Putamen (tissue), 1 donor: ENCODE results near the gene SPTLC1.
"Not testable (repeated sequence)": the region's sequence is repeated elsewhere in the genome, so short reads cannot be mapped to it uniquely, and the experiment has no call there.

Experiments
- DNase-seq: peaks from one replicate; pipeline ENCODE4 v3.0.0-alpha.2; 2016; ENCODE audit warnings: low spot score

Gene SPTLC1

DNA sequence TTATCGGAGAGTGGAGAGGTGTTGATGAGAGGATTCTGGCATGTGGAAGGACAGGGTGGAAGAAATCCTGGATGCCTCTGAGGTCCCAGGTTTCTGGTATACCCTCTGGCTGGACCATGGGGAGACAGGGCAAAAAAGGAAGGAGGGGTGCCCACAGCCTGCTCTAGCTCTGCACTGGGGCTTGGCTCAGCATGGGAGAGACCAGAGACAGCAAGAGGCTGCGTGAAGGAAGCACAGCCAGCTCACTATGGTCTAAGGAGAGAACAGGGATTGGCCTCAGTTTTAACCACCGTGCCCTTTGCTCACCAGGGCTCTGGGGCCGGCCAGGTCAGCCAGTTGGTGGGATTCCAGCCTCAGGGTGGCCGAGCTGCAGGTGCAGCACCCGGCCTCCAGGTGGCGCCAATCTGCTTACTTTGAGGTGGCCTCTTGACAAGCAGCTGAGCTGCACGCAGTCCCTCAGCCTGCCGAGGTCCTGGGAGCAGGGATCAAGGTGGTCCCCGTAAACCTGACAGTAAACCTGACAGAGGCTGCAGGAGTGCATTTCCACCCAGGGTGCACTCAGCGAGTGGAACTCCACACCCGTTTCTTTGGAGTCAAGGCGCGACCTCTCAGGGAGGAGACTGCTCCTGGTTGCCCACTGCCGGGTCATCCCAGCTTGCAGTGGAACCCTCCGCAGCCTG is 25.0 kb upstream of the SPTLC1 start:
- DNase-seq = no peak

DNA sequence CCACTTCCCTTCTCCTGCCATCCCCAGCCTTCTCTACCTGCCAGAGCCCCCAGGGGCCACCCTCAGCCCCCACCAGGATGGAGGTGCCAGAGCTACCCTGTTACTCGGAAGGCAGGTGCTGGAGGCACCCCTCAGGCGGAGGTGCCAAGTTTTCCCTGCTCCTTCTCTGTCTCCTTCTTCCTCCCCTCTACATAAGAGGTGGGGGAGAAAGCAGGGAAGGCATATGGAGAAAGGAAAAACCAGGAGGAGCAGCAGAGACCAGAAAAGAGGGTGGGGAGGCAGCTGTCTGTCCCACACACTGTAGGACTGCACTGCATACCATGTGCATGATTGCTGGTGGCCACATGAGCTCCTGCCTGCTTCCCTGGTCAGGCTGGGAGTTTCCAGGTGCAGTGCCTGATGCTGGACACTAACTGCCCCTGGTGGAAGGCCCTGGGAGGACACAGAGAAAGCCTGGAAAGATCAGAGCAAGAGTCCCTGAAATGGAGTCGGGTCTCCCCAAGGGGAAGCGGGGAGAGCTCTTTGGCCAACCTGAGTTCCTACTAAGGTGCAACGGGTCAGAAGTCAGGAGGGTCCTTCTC is 23.8 kb upstream of the SPTLC1 start:
- not testable (repeated sequence) for DNase-seq

GRCh38 chr9:92138157-92138959 is 23.1 kb upstream of the SPTLC1 start:
- peak; percentile 16 for DNase-seq

GRCh38 chr9:92136184-92136858 is 21.1 kb upstream of the SPTLC1 start:
- no peak for DNase-seq

DNA sequence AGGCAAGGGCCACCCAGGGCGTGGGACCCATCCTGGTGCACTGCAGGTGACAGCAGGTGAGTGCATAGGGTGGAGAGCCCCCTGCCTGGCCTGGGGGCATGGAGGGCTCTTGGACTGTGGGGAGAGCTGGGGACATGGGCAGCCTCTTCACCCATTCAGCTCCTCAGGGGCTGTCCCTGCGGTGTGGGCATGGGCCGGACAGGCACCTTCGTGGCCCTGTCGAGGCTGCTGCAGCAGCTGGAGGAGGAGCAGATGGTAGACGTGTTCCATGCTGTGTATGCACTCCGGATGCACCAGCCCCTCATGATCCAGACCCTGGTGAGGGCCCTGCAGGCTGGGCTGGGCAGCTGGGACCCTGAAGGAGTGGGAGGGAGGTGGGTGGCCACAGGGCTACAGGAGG is 20.4 kb upstream of the SPTLC1 start:
- no peak for DNase-seq

DNA sequence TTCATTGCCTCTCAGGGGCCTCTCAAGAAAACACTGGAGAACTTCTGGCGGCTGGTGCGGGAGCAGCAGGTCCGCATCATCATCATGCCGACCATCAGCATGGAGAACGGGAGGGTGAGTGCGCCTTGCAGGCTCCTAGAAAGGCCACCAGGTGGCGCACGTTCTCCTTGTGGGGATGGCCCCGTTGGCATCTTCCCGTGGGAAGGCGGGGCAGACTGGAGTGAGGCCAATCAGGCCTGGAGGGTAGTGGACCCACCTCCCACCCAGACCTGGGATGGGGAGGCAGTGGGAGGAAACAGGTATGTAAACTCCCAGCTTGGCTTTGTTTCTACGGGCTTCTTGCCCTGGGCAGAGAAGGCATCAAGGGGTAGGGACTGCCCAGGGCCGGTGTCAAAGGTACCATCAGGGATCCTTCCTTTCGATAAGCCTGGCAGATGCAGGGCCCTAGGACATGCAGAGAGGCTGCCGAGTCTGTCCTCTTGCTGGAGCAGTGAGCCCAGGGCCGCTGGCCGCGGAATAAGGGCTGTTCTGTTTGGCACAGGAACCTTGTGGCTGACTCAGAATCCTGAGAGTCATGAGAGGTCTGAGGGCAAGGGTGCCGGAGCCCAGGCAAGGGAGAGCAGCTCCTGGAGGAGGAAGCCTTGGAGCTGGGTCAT is 18.9 kb upstream of the SPTLC1 start:
- peak; percentile 66 for DNase-seq

GRCh38 chr9:92132913-92133312 is 17.7 kb upstream of the SPTLC1 start:
- DNase-seq = not testable (repeated sequence)

DNA sequence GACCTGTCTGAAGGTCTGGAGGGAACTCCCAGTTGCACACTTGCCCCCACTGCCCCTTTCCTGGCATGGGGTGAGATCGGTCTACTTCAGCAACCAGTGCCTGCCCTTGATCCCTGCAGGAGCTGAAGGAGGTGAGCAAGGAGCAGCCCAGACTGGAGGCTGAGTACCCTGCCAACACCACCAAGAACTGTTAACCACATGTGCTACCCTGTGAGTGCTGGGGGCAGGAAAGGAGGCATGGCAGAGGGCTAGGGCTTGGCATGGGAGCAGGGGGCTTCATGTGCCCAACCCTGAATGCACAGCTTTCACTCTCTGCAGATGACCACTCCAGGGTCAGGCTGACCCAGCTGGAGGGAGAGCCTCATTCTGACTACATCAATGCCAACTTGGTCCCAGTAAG is 17.3 kb upstream of the SPTLC1 start:
- DNase-seq = no peak

- no peak for DNase-seq
Measured at GRCh38 chr9:92122800-92123199, 7.6 kb upstream of the SPTLC1 start.

- no peak for DNase-seq
Measured at GRCh38 chr9:92122061-92122460, 6.8 kb upstream of the SPTLC1 start.

- DNase-seq = no peak
Measured at GRCh38 chr9:92121265-92121664, 6.1 kb upstream of the SPTLC1 start.

GRCh38 chr9:92120138-92120537 is 4.9 kb upstream of the SPTLC1 start:
- no peak for DNase-seq

DNA sequence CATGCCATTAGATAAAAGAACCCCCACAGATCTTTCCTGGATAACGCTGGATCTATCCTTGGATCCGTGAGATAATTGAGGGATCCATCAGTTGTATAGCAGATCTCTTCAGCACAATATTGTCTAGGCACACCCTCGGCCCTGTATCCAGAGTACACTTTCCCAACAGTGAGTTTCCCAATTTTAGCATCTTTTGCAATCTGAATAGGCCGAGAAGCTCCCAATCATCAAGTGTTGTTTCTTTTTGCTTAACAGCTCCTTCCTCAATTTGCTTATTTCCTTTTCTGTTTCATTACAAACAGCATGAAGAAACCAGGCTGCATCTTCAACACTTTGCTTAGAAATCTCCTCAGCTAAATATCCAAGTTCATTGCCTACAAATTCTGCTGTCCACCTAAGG is 4.4 kb upstream of the SPTLC1 start:
- DNase-seq = no peak

- no peak for DNase-seq
Measured at GRCh38 chr9:92108122-92108521, 7.1 kb downstream of the SPTLC1 start.

DNA sequence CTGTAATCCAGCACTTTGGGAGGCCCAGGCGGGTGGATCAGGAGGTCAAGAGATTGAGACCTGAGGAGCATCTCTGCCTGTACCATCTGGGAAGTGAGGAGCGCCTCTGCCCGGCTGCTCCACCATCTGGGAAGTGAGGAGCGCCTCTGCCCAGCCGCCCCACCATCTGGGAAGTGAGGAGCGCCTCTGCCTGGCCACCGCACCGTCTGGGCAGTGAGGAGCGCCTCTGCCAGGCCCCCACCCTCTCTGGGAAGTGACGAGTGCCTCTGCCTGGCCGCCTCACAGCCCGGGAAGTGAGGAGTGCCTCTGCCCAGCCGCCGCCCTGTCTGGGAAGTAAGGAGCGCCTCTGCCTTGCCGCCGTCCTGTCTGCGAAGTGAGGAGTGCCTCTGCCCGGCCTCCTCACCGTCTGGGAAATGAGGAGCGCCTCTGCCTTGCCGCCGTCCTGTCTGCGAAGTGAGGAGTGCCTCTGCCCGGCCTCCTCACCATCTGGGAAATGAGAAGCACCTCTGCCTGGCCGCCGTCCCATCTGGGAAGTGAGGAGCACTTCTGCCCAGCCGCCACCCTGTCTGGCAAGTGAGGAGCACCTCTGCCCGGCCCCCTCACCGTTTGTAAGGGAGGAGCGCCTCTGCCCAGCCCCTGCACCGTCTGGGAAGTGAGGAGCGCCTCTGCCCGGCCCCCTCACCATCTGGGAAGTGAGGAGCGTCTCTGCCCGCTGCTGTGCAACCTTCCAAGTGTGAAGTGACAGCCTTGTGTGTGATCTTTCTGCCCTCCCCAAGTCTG is 9.6 kb downstream of the SPTLC1 start:
- not testable (repeated sequence) for DNase-seq

- not testable (repeated sequence) for DNase-seq
Measured at GRCh38 chr9:92103601-92104000, 11.6 kb downstream of the SPTLC1 start.

- DNase-seq = no peak
Measured at GRCh38 chr9:92100237-92100911, 14.8 kb downstream of the SPTLC1 start.

GRCh38 chr9:92098638-92099037 is 16.6 kb downstream of the SPTLC1 start:
- no peak for DNase-seq

DNA sequence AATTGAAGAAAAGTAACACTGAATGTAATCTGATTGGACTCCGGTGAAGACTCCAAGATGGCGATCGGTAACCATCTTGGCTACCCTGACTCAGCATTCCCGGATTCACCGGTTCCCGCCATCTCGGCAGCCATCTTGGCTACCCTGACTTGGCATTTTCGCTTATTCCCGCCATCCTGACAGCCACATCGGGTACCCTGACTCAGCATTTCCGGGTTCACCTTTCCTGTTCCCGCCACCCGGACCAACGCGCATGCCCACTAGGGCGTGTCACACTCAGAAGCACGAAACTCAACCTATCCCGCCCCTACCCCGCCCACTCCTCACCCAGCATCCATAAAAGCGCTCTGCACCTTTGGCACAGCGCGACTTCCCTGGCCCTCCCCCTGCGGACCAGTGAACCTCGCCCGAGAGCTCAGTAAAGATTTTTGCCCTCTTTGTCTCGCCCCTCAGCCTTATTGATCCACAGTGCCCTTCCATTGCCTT is 17.2 kb downstream of the SPTLC1 start:
- DNase-seq = peak; percentile 62

DNA sequence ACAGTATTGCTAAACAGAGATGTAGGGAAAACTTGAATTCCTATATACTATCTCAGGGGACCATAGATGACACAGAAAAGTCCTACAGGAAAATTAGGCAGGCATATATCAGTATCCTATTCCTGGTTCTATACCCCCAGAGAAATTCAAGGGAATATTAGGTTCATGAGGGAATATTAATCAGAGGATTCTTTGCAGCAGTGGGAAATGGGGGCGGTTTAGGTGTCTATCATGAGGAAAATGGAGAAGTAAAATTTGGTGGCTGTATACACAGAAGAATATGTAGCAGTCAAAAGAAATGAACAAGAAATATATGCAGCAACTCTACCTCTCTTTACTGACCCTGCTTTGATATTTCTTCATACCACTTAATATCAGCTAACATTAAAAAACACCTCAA is 20.0 kb downstream of the SPTLC1 start:
- peak; percentile 64 for DNase-seq

- peak; percentile 24 for DNase-seq
Measured at GRCh38 chr9:92094655-92095054, 20.6 kb downstream of the SPTLC1 start.
